Muscle layer of colon (tissue), 2 donors: ENCODE measurements around the gene IRAK3.

ENCODE experiments used
- H3K27ac ChIP-seq: one replicate; pipeline ENCODE4 v1.7.0; 2013; ENCODE audit warnings: low read depth, mild to moderate bottlenecking, low read length, moderate library complexity
- H3K27me3 ChIP-seq, 2 donors: one replicate each; pipeline ENCODE4 v1.7.0; 2013; ENCODE audit warnings: low read length in 2 of 2, mild to moderate bottlenecking in 2 of 2; ENCODE audit not compliant: insufficient read depth in 2 of 2, control insufficient read depth in 1 of 2
- H3K36me3 ChIP-seq: one replicate; pipeline ENCODE4 v1.7.0; 2013; ENCODE audit warnings: mild to moderate bottlenecking, low read length; ENCODE audit not compliant: insufficient read depth
- H3K4me1 ChIP-seq: one replicate; pipeline ENCODE4 v1.7.0; 2013; ENCODE audit warnings: mild to moderate bottlenecking, low read length; ENCODE audit not compliant: insufficient read depth
- H3K4me3 ChIP-seq, 2 donors: one replicate each; pipeline ENCODE4 v1.7.0; 2013; ENCODE audit warnings: low read length in 2 of 2, low read depth in 1 of 2, mild to moderate bottlenecking in 1 of 2, moderate library complexity in 1 of 2
- H3K9ac ChIP-seq: one replicate; pipeline ENCODE4 v1.7.0; 2013; ENCODE audit warnings: low read length
- H3K9me3 ChIP-seq: one replicate; pipeline ENCODE4 v1.7.0; 2013; ENCODE audit warnings: mild to moderate bottlenecking, low read length
- donor health status: abdominal sarcoma.
- donor health status: Adenocarcinoma of cecum.

The IRAK3 gene

DNA sequence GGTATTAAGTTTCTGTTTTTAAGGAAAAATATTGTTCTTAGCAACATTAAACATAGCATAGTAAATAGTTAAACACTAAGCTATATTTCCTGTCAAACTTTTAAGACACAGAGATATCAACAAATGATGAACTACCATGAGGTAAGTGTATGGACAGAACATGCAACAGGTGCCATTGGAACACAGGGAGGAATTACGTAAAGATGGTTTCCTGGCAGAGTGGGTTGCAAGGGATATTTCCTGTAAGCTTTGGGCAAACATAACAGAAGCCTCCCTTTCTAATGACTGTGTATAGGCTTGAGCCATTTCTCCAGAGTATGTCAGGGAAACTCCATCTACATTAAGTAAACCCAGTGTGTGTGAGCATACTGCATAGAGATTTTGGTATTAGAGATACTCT, 81.6 kb downstream of the IRAK3 start:
- no peaks in the 10 kb centered on the region for H3K4me1 ChIP-seq
- no peaks in the 10 kb centered on the region for H3K27me3 ChIP-seq
- H3K36me3 ChIP-seq: no peaks in the 10 kb centered on the region
- H3K4me3 ChIP-seq: no peak overlapping the region
- H3K9me3 ChIP-seq: no peaks in the 10 kb centered on the region
- H3K9ac ChIP-seq: no peak overlapping the region
- H3K27ac ChIP-seq: no peak overlapping the region

DNA sequence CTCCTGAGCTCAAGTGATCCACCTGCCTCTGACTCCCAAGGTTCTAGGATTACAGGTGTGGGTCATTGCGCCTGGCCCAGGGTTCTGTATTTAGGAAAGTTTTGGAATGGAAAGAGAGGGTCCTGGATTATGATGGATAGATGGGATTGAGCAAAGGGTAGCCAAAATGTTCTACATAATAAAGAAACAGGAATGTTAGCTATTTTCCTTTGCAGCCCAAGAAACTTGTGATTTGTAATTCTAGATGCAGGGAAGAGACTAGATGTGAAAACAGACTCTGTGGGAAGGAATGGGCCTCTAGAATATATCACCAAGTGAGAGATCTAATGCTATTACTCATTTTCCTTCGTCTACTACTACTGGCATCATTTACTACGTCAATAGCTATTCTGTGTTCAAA, 83.6 kb downstream of the IRAK3 start:
- H3K9ac ChIP-seq: no peak overlapping the region
- H3K27ac ChIP-seq: no peak overlapping the region
- no peak overlapping the region for H3K4me3 ChIP-seq
- H3K27me3 ChIP-seq: no peaks in the 10 kb centered on the region
- no peaks in the 10 kb centered on the region for H3K4me1 ChIP-seq
- no peaks in the 10 kb centered on the region for H3K36me3 ChIP-seq
- no peaks in the 10 kb centered on the region for H3K9me3 ChIP-seq

DNA sequence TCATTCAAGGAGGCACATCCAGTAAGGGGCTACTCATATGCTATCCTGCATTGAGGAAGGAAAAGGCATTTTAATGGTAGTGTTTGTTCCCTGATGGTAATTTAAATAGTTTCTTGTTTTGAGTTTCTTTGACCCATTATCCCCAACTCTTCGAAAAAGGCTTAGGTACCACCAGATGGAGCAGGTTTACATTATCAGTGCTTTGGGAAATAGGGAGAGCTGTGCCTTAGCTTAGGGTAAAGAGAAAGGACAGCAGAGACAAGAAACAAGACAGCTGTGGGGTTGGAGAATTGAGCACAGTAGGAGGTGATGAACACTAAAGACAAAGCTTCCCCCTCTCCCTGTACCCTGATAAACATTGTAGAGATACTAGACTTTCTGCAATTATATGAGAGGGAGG, 84.1 kb downstream of the IRAK3 start:
- H3K9ac ChIP-seq: no peak overlapping the region
- H3K4me3 ChIP-seq: no peak overlapping the region
- no peak overlapping the region for H3K27ac ChIP-seq
- no peaks in the 10 kb centered on the region for H3K4me1 ChIP-seq
- no peaks in the 10 kb centered on the region for H3K27me3 ChIP-seq
- no peaks in the 10 kb centered on the region for H3K36me3 ChIP-seq
- no peaks in the 10 kb centered on the region for H3K9me3 ChIP-seq

DNA sequence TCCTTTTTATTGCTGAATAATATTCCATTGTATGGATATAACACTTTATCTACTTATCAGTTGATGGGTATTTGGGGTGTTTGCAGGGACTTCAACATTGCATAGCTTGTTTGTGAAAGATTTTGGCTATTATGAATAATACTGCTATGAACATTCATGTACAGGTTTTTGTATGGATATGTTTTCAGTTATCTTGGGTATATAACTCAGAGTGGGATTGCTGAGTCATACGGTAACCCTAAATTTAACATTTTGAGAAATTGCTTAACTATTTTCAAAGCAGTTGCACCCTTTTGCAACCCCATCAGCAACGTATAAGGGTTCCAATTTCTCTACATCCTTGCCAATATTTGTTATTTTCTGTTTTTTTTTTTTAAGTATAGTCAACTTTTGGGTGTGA, 86.0 kb downstream of the IRAK3 start:
- no peaks in the 10 kb centered on the region for H3K9me3 ChIP-seq
- no peak overlapping the region for H3K27ac ChIP-seq

DNA sequence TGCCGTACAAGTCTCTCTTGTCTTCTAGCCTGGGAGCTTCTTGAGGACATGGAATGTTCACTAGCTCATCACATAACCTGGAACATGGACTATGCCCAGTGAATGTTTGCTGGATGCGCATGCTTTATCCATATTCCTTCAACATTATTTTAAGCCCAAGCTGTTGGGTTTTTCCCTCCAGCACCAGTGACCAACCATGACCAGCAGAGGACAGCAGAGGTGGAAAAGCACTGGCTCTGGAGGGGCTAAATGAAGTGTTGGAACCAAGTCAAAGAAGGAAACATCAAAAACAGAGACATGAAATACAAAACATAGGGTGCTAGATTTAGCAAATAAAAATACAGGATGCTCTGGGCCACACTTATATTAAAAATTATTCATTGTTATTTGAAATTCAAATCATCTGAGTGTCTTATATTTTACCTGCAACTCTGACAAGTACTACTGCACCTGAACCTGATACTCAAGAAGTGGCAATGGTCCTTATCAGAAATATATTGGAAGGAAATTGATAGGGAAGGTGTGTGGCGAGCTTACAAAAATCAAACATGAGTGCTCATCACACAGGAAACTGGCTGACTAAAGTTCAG, 90.2 kb downstream of the IRAK3 start:
- Histone ChIP-seq H3K27ac (no peak overlapping the region), H3K9me3 (no peaks in the 10 kb centered on the region), H3K36me3 (no peaks in the 10 kb centered on the region), H3K4me3 (no peak overlapping the region), H3K9ac (no peak overlapping the region), H3K27me3 (no peaks in the 10 kb centered on the region), H3K4me1 (no peaks in the 10 kb centered on the region)

More for the DNA sequence above, 86.0 kb downstream of the IRAK3 start:
- H3K27me3 ChIP-seq: no peaks in the 10 kb centered on the region
- no peak overlapping the region for H3K9ac ChIP-seq
- no peaks in the 10 kb centered on the region for H3K36me3 ChIP-seq
- no peak overlapping the region for H3K4me3 ChIP-seq
- H3K4me1 ChIP-seq: no peaks in the 10 kb centered on the region

DNA sequence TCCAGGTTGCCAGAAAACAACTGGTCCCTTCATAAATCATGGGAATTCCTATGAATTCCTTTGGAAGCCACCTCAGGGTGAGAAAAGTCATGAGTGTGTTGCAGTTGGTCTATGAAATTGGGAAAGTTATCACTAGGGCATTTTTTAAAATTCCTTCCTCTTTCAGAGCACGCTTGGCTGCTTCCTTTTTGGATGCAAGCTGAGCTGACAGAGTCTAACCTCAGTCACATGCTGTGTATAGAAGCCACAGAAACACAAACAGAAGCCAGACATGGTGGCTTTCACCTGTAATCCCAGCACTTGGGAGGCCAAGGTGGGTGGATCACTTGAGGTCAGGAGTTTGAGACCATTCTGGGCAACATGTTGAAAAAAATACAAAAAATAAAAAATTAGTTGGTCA, 91.5 kb downstream of the IRAK3 start:
- H3K4me3 ChIP-seq: no peak overlapping the region
- H3K27ac ChIP-seq: no peak overlapping the region
- no peaks in the 10 kb centered on the region for H3K27me3 ChIP-seq
- H3K9me3 ChIP-seq: no peaks in the 10 kb centered on the region
- no peaks in the 10 kb centered on the region for H3K4me1 ChIP-seq
- no peak overlapping the region for H3K9ac ChIP-seq
- H3K36me3 ChIP-seq: no peaks in the 10 kb centered on the region

DNA sequence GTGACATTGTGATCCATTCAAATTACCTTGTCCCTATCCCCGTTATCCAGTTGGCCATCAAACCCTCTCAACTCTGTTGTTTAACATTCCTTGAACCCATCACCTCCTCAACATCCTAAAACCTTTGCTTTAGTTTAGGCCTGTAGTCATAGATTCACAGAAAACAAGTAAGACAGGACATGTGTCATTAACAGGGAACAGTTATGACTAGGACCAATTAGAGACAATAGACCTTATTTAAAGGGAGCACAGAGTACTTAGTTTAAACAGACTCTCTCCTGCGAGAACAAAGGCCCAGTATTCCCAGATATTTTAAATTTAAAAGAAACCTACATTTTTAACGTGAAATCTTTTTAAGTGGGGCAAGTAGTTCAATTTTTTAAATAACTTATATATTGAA, 93.2 kb downstream of the IRAK3 start:
- Histone ChIP-seq H3K9me3 (no peaks in the 10 kb centered on the region), H3K27ac (no peak overlapping the region), H3K27me3 (no peaks in the 10 kb centered on the region), H3K36me3 (no peaks in the 10 kb centered on the region), H3K9ac (no peak overlapping the region), H3K4me1 (no peaks in the 10 kb centered on the region), H3K4me3 (no peak overlapping the region)

DNA sequence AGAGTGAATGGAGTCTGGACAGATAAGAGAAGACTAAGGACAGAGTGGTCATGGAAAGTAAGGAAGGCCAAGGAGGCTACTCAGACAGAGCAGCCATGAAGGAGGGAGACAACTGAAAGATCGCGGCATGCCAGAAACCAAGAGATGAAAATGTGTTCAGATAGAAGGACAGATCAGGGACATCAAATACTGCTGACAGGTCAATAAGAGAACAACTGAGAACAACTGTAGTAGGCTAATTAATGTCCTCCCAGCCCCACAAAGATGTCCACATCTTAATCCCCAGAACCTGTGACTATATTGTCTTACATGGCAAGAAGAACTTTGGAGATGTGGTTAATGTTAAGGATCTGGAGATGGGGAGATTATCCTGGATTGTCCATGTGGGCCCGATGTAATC, 98.3 kb downstream of the IRAK3 start:
- no peaks in the 10 kb centered on the region for H3K9me3 ChIP-seq
- no peaks in the 10 kb centered on the region for H3K27me3 ChIP-seq
- H3K4me3 ChIP-seq: no peak overlapping the region
- H3K27ac ChIP-seq: no peak overlapping the region
- no peak overlapping the region for H3K9ac ChIP-seq
- H3K36me3 ChIP-seq: no peaks in the 10 kb centered on the region
- no peaks in the 10 kb centered on the region for H3K4me1 ChIP-seq

DNA sequence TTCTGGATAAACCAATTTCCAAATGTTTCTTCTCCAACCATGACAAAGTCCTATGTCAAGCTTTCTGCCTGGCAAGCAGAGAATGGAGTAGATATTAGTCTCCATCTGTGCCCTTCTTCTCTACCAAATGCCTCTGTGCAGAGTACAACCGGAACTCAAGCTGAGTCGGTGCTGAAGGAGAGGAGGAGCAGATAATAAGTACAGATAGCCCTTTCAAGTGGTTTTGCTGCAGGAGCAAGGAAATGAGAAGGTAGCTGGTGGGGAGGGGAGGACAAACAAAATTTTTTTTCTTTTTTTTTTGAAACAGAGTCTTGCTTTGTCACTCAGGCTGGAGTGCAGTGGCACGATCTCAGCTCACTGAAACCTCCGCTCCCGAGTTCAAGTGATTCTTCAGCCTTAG, 99.1 kb downstream of the IRAK3 start:
- Histone ChIP-seq H3K9ac (no peak overlapping the region), H3K36me3 (no peaks in the 10 kb centered on the region), H3K27me3 (no peaks in the 10 kb centered on the region), H3K4me1 (no peaks in the 10 kb centered on the region), H3K9me3 (no peaks in the 10 kb centered on the region), H3K27ac (no peak overlapping the region), H3K4me3 (no peak overlapping the region)

DNA sequence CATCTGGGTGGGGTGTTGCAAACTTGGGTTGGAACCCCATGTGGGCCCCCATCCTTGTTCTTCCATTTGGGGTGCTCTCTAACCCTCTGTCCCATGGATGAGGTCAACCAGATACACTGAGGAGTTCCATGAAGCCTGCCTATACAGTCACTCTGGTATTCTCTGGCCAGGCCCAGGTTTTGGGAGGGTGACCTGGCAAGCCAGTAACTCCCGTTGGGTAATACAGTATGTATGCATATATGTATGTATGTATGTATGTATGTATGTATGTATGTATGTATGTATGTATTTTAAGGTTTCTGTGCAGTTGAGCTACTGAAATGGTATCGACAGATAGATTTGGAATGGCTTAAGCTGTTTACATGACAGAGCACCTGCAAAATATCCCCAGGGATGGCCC, 100.5 kb downstream of the IRAK3 start:
- Histone ChIP-seq H3K27ac (no peak overlapping the region), H3K9me3 (no peaks in the 10 kb centered on the region), H3K4me1 (no peaks in the 10 kb centered on the region)

DNA sequence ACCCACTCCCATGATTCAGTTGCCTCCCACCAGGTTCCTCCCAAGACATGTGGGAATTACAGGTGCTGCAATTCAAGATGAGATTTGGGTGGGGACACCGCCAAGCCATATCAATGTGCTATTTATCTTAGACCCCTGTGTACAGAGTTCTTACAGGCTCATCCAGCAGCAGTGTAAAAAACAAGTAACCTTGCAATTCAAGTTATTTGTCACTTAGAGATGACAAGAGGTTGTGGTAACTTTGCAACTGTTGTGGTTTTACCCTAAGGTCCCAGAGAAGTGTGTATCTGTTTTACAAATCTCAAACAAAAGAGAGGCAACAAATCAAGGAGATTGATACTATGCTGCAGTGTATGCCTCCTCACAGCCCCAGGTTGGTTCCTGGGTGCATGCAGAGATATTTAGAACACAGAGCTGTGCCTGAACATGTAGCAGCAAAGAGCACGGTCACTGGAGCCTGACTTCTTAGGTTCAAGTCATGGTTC, 101.7 kb downstream of the IRAK3 start:
- H3K4me3 ChIP-seq: no peak overlapping the region
- H3K27me3 ChIP-seq: no peaks in the 10 kb centered on the region
- no peak overlapping the region for H3K27ac ChIP-seq
- no peaks in the 10 kb centered on the region for H3K36me3 ChIP-seq
- no peak overlapping the region for H3K9ac ChIP-seq
- no peaks in the 10 kb centered on the region for H3K4me1 ChIP-seq
- H3K9me3 ChIP-seq: no peaks in the 10 kb centered on the region

More for the DNA sequence above, 100.5 kb downstream of the IRAK3 start:
- no peaks in the 10 kb centered on the region for H3K27me3 ChIP-seq
- H3K4me3 ChIP-seq: no peak overlapping the region
- no peak overlapping the region for H3K9ac ChIP-seq
- H3K36me3 ChIP-seq: no peaks in the 10 kb centered on the region

DNA sequence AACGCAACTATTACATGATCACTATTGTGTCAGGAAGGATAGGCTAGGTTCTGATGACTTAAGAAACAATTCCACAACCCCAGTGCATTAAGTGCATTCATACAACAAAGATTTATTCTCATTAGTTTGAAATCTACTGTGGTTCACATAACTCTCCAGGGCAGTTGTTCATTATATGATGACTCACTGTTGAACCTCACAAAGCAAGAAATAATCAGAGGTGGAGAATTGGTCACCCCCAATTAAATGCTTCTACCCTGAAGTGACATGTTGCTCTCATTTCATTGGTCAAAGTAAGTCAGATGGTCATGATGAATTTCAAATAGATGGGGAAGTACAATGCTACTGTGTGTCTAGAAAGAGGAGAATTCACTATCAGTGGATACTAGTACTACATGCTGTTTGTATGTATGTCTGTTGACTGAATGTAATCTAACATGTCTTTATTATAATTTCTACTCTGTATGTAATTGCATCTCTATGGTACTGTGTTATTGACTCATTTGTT, 107.2 kb downstream of the IRAK3 start:
- H3K4me3 ChIP-seq: no peak overlapping the region
- H3K27me3 ChIP-seq: no peaks in the 10 kb centered on the region
- no peaks in the 10 kb centered on the region for H3K4me1 ChIP-seq
- H3K9me3 ChIP-seq: no peaks in the 10 kb centered on the region
- H3K9ac ChIP-seq: no peak overlapping the region
- H3K36me3 ChIP-seq: no peaks in the 10 kb centered on the region
- no peak overlapping the region for H3K27ac ChIP-seq
